WTC11 (cell line): ENCODE measurements around the gene ACTN1.

ENCODE experiments used
- ATF1 ChIP-seq: sonication (generic); formaldehyde crosslinking; IDR thresholded peaks from 2 replicates; pipeline ENCODE4 v1.8.1; 2023; ENCODE audit warnings: mild to moderate bottlenecking, moderate library complexity, missing genetic modification reagents
- CTCF ChIP-seq: fragments of 200-600 bp; IDR thresholded peaks from 2 replicates; pipeline ENCODE4 v1.8.0; 2022; ENCODE audit warnings: antibody characterized with exemption
- FOXJ3 ChIP-seq: sonication (generic); formaldehyde crosslinking; IDR thresholded peaks from 2 replicates; pipeline ENCODE4 v1.9.0; 2021; ENCODE audit warnings: missing genetic modification reagents, mild to moderate bottlenecking, borderline replicate concordance
- JUN ChIP-seq: sonication (generic); formaldehyde crosslinking; IDR thresholded peaks from 2 replicates; pipeline ENCODE4 v1.8.0; 2023; ENCODE audit warnings: mild to moderate bottlenecking, missing genetic modification reagents
- NR2C2 ChIP-seq: sonication (generic); formaldehyde crosslinking; IDR thresholded peaks from 2 replicates; pipeline ENCODE4 v1.8.0; 2022; ENCODE audit warnings: mild to moderate bottlenecking, missing genetic modification reagents

GRCh38 chr14:68974759-68975347 lies 4.2 kb downstream of the ACTN1 start:
- TF ChIP-seq ATF1 (CRISPR knock-in tag) (no peak), CTCF (no peak), FOXJ3 (CRISPR knock-in tag) (no peak), NR2C2 (CRISPR knock-in tag) (no peak), JUN (no peak)
